ENCODE results near the gene ZNF460.
"Not testable (repeated sequence)": the region's sequence is repeated elsewhere in the genome, so short reads cannot be mapped to it uniquely, and the experiment has no call there.

ZNF460 gene

DNA sequence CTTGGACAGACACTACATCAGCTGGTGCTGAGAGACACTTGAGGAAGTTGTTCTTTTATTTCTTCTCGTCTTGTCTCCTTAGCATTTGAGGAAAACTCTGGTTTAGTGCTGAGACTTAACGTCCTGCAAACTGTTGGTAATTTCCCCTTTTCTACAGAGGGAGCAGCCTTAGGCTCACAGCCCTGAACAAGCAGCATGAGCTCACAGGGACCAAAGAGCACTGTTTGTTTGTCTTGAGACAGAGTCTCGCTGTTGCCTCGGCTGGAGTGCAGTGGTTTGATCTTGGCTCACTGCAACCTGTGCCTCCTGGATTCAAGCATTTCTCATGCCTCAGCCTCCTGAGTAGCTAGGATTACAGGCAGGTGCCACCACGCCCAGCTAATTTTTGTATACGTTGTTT, 34.3 kb upstream of the ZNF460 start:
- Histone ChIP-seq H3K4me2 (ENCODE audit: low read depth, low read length, poor library complexity, severe bottlenecking) (no peak overlapping the region), H3K36me3 (ENCODE audit: low read length) (peaks cover 2% of the 10 kb centered on the region; the same call in 1 of the 2 replicates), H4K20me1 (ENCODE audit: low read depth, low read length) (no peaks in the 10 kb centered on the region), H3K27me3 (ENCODE audit: low read length) (no peaks in the 10 kb centered on the region), H3F3A (ENCODE audit: insufficient read depth) (no peaks in the 10 kb centered on the region), H3K9me2 (replicated peaks; ENCODE audit: insufficient read depth, low read length) (no peaks in the 10 kb centered on the region), H3K9ac (ENCODE audit: low read length) (no peak overlapping the region), H3K27ac (ENCODE audit: low read depth, low read length) (no peak overlapping the region), H3K79me2 (ENCODE audit: insufficient read depth, low read length) (peaks cover 25% of the 10 kb centered on the region), H3K9me3 (ENCODE audit: insufficient read depth, low read length) (no peaks in the 10 kb centered on the region), H2AFZ (ENCODE audit: low read depth, low read length, severe bottlenecking) (no peak overlapping the region), H3K4me3 (ENCODE audit: insufficient read depth, low read length, poor library complexity, severe bottlenecking) (no peak overlapping the region)
- no peak for TF ChIP-seq CTCF (IDR thresholded peaks at IDR 0.05; ENCODE audit: insufficient read depth, low read length, poor library complexity, severe bottlenecking)
- TF ChIP-seq EZH2phosphoT487 (conservative IDR thresholded peaks at IDR 0.05; ENCODE audit: low read length), result no peak

DNA sequence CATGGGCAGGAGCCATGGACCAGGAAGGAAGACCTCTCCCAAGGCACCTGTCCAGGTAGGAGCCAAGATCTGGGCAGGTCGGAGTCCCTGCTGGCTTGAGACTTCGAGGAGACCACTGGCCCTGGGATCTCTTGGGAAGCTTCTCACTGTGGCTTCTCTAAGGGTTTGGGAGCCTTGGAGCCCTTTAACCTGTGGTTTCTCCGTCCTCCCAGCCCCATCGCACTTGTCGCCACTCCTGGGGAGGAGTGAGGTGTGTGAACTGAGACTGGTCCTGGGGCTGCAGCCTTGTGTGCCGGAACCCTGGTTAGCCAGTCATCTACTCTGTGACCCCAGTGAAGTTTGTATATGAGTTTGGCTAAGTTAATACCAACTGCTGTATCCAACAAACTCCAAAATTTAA, 31.6 kb upstream of the ZNF460 start:
- Histone ChIP-seq H3K79me2 (ENCODE audit: insufficient read depth, low read length) (no peaks in the 10 kb centered on the region), H3K36me3 (ENCODE audit: low read length) (peaks cover 6% of the 10 kb centered on the region; the same call in 1 of the 2 replicates), H3K4me3 (ENCODE audit: insufficient read depth, low read length, poor library complexity, severe bottlenecking) (no peak overlapping the region), H4K20me1 (ENCODE audit: low read depth, low read length) (no peaks in the 10 kb centered on the region), H3K27ac (ENCODE audit: low read depth, low read length) (no peak overlapping the region), H3K9me3 (ENCODE audit: insufficient read depth, low read length) (no peaks in the 10 kb centered on the region), H3K9me2 (replicated peaks; ENCODE audit: insufficient read depth, low read length) (no peaks in the 10 kb centered on the region), H3F3A (ENCODE audit: insufficient read depth) (no peaks in the 10 kb centered on the region), H3K9ac (ENCODE audit: low read length) (no peak overlapping the region), H2AFZ (ENCODE audit: low read depth, low read length, severe bottlenecking) (no peak overlapping the region), H3K4me2 (ENCODE audit: low read depth, low read length, poor library complexity, severe bottlenecking) (no peak overlapping the region), H3K27me3 (ENCODE audit: low read length) (no peaks in the 10 kb centered on the region)
- no peak for TF ChIP-seq CTCF (IDR thresholded peaks at IDR 0.05; ENCODE audit: insufficient read depth, low read length, poor library complexity, severe bottlenecking)
- no peak for TF ChIP-seq EZH2phosphoT487 (conservative IDR thresholded peaks at IDR 0.05; ENCODE audit: low read length)

GRCh38 chr19:57249329-57249728, 31.0 kb upstream of the ZNF460 start:
- no peaks in the 10 kb centered on the region for H3K9me2 ChIP-seq (replicated peaks; ENCODE audit: insufficient read depth, low read length)
- H3K36me3 ChIP-seq (ENCODE audit: low read length), result peaks cover 6% of the 10 kb centered on the region; the same call in 1 of the 2 replicates
- no peaks in the 10 kb centered on the region for H3K27me3 ChIP-seq (ENCODE audit: low read length)

GRCh38 chr19:57253767-57254166, 26.5 kb upstream of the ZNF460 start:
- not testable (repeated sequence) for H4K20me1 ChIP-seq (ENCODE audit: low read depth, low read length); H3K9me3 ChIP-seq (ENCODE audit: insufficient read depth, low read length); H3K27ac ChIP-seq (ENCODE audit: low read depth, low read length); H2AFZ ChIP-seq (ENCODE audit: low read depth, low read length, severe bottlenecking); H3K9me2 ChIP-seq (replicated peaks; ENCODE audit: insufficient read depth, low read length); H3F3A ChIP-seq (ENCODE audit: insufficient read depth); H3K4me3 ChIP-seq (ENCODE audit: insufficient read depth, low read length, poor library complexity, severe bottlenecking); H3K4me2 ChIP-seq (ENCODE audit: low read depth, low read length, poor library complexity, severe bottlenecking); H3K79me2 ChIP-seq (ENCODE audit: insufficient read depth, low read length); H3K27me3 ChIP-seq (ENCODE audit: low read length); H3K9ac ChIP-seq (ENCODE audit: low read length)
- peaks cover 17% of the 10 kb centered on the region; the same call in 1 of the 2 replicates for H3K36me3 ChIP-seq (ENCODE audit: low read length)

More at GRCh38 chr19:57249329-57249728, 31.0 kb upstream of the ZNF460 start:
- H3K4me2 ChIP-seq (ENCODE audit: low read depth, low read length, poor library complexity, severe bottlenecking), result no peak overlapping the region
- no peaks in the 10 kb centered on the region for H3K79me2 ChIP-seq (ENCODE audit: insufficient read depth, low read length)
- no peaks in the 10 kb centered on the region for H3F3A ChIP-seq (ENCODE audit: insufficient read depth)
- TF ChIP-seq EZH2phosphoT487 (conservative IDR thresholded peaks at IDR 0.05; ENCODE audit: low read length), result no peak
- TF ChIP-seq CTCF (IDR thresholded peaks at IDR 0.05; ENCODE audit: insufficient read depth, low read length, poor library complexity, severe bottlenecking), result no peak
- no peaks in the 10 kb centered on the region for H3K9me3 ChIP-seq (ENCODE audit: insufficient read depth, low read length)
- H2AFZ ChIP-seq (ENCODE audit: low read depth, low read length, severe bottlenecking), result no peak overlapping the region
- no peaks in the 10 kb centered on the region for H4K20me1 ChIP-seq (ENCODE audit: low read depth, low read length)
- no peak overlapping the region for H3K9ac ChIP-seq (ENCODE audit: low read length)
- H3K4me3 ChIP-seq (ENCODE audit: insufficient read depth, low read length, poor library complexity, severe bottlenecking), result no peak overlapping the region
- H3K27ac ChIP-seq (ENCODE audit: low read depth, low read length), result no peak overlapping the region
